PC-3 (cell line): ENCODE measurements around the gene DHX29. TPM values are rescaled to one million over a fixed set of nuclear protein-coding genes. Genes with fewer than 3 reads are reported as not detected.

ENCODE experiments used
- ATAC-seq: fragments of 200-7000 bp; cut with Tn5 transposase; 2 replicates; pipeline ENCODE4 v1.9.1; 2020; ENCODE audit warnings: mild to moderate bottlenecking, moderate library complexity
- BruUV-seq: library from RNA; stranded (reverse); fragments of 400-500 nt; replicated peaks from 2 replicates; lab custom pipeline; 2021; lab: Mats Ljungman, UMichigan
- CTCF ChIA-PET: fragments of 300-600 bp; sonication (Branson Sonifier 250); formaldehyde crosslinking; loops from one replicate; lab custom pipeline; 2022; ENCODE audit warnings: antibody characterized with exemption; lab: Charles Lee
- POLR2A ChIA-PET: fragments of 300-600 bp; sonication (Branson Sonifier 250); formaldehyde crosslinking; loops from one replicate; lab custom pipeline; 2022; ENCODE audit warnings: antibody characterized with exemption; ENCODE audit not compliant: unreplicated experiment; lab: Charles Lee
- DNase-seq: peaks from one replicate; pipeline ENCODE4 v3.0.0-alpha.2; 2015
- H2AFZ ChIP-seq: fragments of 300-600 bp; sonication (generic); 2 replicates; pipeline ENCODE4 v1.6.0; 2016; ENCODE audit warnings: antibody characterized with exemption, low read length
- H3F3A ChIP-seq: fragments of 300-600 bp; sonication (generic); one replicate; pipeline ENCODE4 v1.6.0; 2017; ENCODE audit warnings: antibody characterized with exemption, low read length, control low read depth, mild to moderate bottlenecking; ENCODE audit not compliant: unreplicated experiment
- H3K27ac ChIP-seq: fragments of 300-600 bp; sonication (generic); 2 replicates; pipeline ENCODE4 v1.5.1; 2016; ENCODE audit warnings: mild to moderate bottlenecking, low read length
- H3K27me3 ChIP-seq: fragments of 300-600 bp; sonication (generic); 2 replicates; pipeline ENCODE4 v1.6.1; 2016; ENCODE audit warnings: low read length, mixed read lengths
- H3K36me3 ChIP-seq: fragments of 300-600 bp; sonication (generic); 2 replicates; pipeline ENCODE4 v1.6.1; 2016; ENCODE audit warnings: low read depth, mixed run types, low read length, mixed read lengths
- H3K4me1 ChIP-seq: fragments of 300-600 bp; sonication (generic); 2 replicates; pipeline ENCODE4 v1.5.1; 2016; ENCODE audit warnings: low read length; ENCODE audit not compliant: insufficient read depth
- H3K4me2 ChIP-seq: fragments of 300-600 bp; sonication (generic); 2 replicates; pipeline ENCODE4 v1.6.0; 2016; ENCODE audit warnings: low read length
- H3K4me3 ChIP-seq: fragments of 300-600 bp; sonication (generic); 2 replicates; pipeline ENCODE4 v1.5.1; 2016; ENCODE audit warnings: mild to moderate bottlenecking, low read length, mixed read lengths
- H3K79me2 ChIP-seq: fragments of 300-600 bp; sonication (generic); 2 replicates; pipeline ENCODE4 v1.6.1; 2017; ENCODE audit warnings: low read length, mixed read lengths
- H3K9ac ChIP-seq: fragments of 300-600 bp; sonication (generic); 2 replicates; pipeline ENCODE4 v1.6.0; 2016; ENCODE audit warnings: mild to moderate bottlenecking, low read length
- H3K9me2 ChIP-seq: fragments of 300-600 bp; sonication (generic); replicated peaks from 2 replicates; pipeline ENCODE4 v1.6.1; 2016; ENCODE audit warnings: mixed run types, low read length, mixed read lengths
- H3K9me3 ChIP-seq: fragments of 300-600 bp; sonication (generic); 2 replicates; pipeline ENCODE4 v1.6.1; 2016; ENCODE audit warnings: low read length, mixed read lengths
- H4K20me1 ChIP-seq: fragments of 300-600 bp; sonication (generic); 2 replicates; pipeline ENCODE4 v1.6.1; 2016; ENCODE audit warnings: low read length, mixed read lengths
- CTCF ChIP-seq: fragments of 300-600 bp; sonication (generic); conservative IDR thresholded peaks from 2 replicates; pipeline ENCODE4 v1.5.1; 2017; ENCODE audit warnings: antibody characterized with exemption, low read depth, mild to moderate bottlenecking, low read length
- EZH2 ChIP-seq: fragments of 300-600 bp; sonication (generic); IDR thresholded peaks from one replicate; pipeline ENCODE4 v1.6.1; 2017; ENCODE audit warnings: antibody characterized with exemption, mild to moderate bottlenecking, low read length; ENCODE audit not compliant: unreplicated experiment
- EZH2phosphoT487 ChIP-seq: fragments of 300-600 bp; sonication (generic); IDR thresholded peaks from 2 replicates; pipeline ENCODE4 v1.6.1; 2018; ENCODE audit warnings: mild to moderate bottlenecking, antibody characterized with exemption, low read length, borderline replicate concordance
- intact Hi-C: fragments of 100-400 bp; cut with micrococcal nuclease; formaldehyde crosslinking; loops from 2 replicates; pipeline ENCODE4 v1.9.0; 2023
- total RNA-seq: library from RNA; depleted of rRNA; stranded (reverse); fragments of >200 nt; gene quantifications from 2 replicates; pipeline ENCODE4 v1.2.3, GENCODE V29; 2014

Gene DHX29
- total RNA-seq, 1 experiment from 2014 or later, result 13.4 TPM

- CTCF ChIA-PET, result no interaction called here
- DNase-seq (no peak), ATAC-seq (no peak)
- BruUV-seq, result no TSS peak
- no peaks in the 10 kb centered on the region for H3K27me3 ChIP-seq
- H3K4me1 ChIP-seq, result peaks cover 14% of the 10 kb centered on the region; the same call in 1 of the 2 replicates
- POLR2A ChIA-PET, result no interaction called here
- no peaks in the 10 kb centered on the region for H4K20me1 ChIP-seq
- H3K27ac ChIP-seq, result no peak overlapping the region
- peak overlapping the region; percentile 90 for H2AFZ ChIP-seq
- peak overlapping the region; percentile 49 for H3K9ac ChIP-seq
- H3K4me3 ChIP-seq, result peak overlapping the region; percentile 76
- no peaks in the 10 kb centered on the region for H3F3A ChIP-seq
- peaks cover 14% of the 10 kb centered on the region for H3K79me2 ChIP-seq
- intact Hi-C loops, result loop anchor here (2.0 kb wide), 1 partner anchor 79 kb away; the partner anchor contains the start of genes DHX29 and MTREX
- H3K9me3 ChIP-seq, result no peaks in the 10 kb centered on the region
- H3K4me2 ChIP-seq, result peak overlapping the region; percentile 84
- TF ChIP-seq CTCF (no peak), EZH2phosphoT487 (no peak)
- no peaks in the 10 kb centered on the region for H3K36me3 ChIP-seq
- H3K9me2 ChIP-seq, result no peaks in the 10 kb centered on the region
Measured at GRCh38 chr5:55227664-55228430, 79.6 kb downstream of the DHX29 start.

GRCh38 chr5:55226934-55227663 lies 80.4 kb downstream of the DHX29 start, which contains the start of gene MCIDAS:
Gene MCIDAS (minus strand): TSS chr5:55227315. CDS start chr5:55227138, 177 bp downstream.
- no peaks in the 10 kb centered on the region for H3K9me3 ChIP-seq
- H3K27me3 ChIP-seq, result no peaks in the 10 kb centered on the region
- H3K4me1 ChIP-seq, result peaks cover 14% of the 10 kb centered on the region; the same call in 1 of the 2 replicates
- no peaks in the 10 kb centered on the region for H3K9me2 ChIP-seq
- H3K79me2 ChIP-seq, result peaks cover 14% of the 10 kb centered on the region
- peak within 1 kb of the TSS; percentile 90 for H2AFZ ChIP-seq
- peak; percentile 67 for ATAC-seq
- no TSS peak for BruUV-seq
- DNase-seq, result peak; percentile 61
- H3K9ac ChIP-seq, result peak within 1 kb of the TSS; percentile 49
- H3K4me2 ChIP-seq, result peak within 1 kb of the TSS; percentile 84
- no peak for TF ChIP-seq CTCF
- no peak for TF ChIP-seq EZH2phosphoT487
- TF ChIP-seq EZH2, result no peak
- H3K4me3 ChIP-seq, result peak within 1 kb of the TSS; percentile 76
- H3K36me3 ChIP-seq, result no peaks in the 10 kb centered on the region
- no peaks in the 10 kb centered on the region for H4K20me1 ChIP-seq
- H3K27ac ChIP-seq, result no peak within 1 kb of the TSS
- ChIA-PET CTCF (no interaction called here), POLR2A (no interaction called here)
- intact Hi-C loops, result loop anchor here (2.0 kb wide), 1 partner anchor 80 kb away; the partner anchor contains the start of genes DHX29 and MTREX
- no peaks in the 10 kb centered on the region for H3F3A ChIP-seq
